GM21786 (cell line): ENCODE results near the gene CEP76.
"Not testable (repeated sequence)": the region's sequence is repeated elsewhere in the genome, so short reads cannot be mapped to it uniquely, and the experiment has no call there.

ENCODE experiments used
- ATAC-seq: cut with Tn5 transposase; IDR thresholded peaks from one replicate; pipeline ENCODE4 v1.9.1; 2021; ENCODE audit not compliant: unreplicated experiment

Gene CEP76

DNA sequence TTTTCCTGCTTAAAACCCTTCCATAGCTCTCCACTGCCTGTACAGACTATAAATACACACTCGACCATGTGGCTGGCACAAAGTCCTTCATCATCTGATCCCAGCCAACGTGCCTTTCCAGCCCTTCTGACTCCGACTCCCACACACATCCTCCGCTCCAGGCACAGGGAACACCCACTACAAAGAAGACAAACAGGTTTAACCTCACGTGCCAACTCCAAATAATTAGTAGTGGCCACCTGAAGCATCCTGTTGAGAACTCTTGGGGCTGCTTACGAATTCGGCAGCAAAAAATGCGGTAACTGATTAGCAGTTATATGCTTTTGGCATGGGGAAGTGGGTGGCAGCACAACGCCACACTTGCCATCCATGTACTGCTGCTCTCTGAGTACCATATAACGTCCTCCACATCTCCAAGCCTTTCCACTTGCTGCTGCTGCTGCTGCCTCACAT is 56.7 kb downstream of the CEP76 start:
- no peak for ATAC-seq

DNA sequence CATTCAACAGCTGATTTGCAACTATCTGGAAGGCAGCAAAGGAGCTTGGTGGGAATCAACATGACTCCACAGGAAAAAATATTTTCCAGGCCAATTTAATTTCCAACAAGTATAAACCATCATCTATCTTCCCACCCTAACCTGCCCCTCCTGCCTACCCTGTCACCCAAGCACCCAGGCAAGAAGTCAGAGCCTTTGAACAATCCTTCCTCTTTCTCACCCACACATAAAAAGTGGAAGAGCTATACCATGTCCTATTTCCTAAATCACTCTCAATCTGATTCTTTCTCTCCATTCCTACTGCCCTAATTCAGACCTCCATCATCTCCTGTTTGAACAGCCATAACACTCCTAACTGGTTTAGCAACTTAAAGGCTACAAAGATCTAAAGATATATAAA is 57.3 kb downstream of the CEP76 start:
- no peak for ATAC-seq

DNA sequence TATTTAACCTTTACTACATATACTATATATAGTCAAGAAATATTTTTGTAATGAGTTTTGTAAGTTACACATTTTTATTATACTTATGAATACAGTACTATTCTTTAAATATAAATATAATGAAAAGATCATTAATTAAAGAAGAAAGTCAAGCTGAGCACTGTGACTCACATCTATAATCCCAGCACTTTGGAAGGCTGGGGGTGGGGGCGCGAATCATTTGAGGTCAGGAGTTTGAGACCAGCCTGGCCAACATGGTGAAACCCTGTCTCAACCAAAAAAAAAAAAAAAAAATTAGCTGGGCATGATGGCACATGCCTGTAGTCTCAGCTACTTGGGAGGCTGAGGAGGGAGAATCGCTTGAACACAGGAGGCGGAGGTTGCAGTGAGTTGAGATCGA is 58.8 kb downstream of the CEP76 start:
- ATAC-seq: not testable (repeated sequence)

DNA sequence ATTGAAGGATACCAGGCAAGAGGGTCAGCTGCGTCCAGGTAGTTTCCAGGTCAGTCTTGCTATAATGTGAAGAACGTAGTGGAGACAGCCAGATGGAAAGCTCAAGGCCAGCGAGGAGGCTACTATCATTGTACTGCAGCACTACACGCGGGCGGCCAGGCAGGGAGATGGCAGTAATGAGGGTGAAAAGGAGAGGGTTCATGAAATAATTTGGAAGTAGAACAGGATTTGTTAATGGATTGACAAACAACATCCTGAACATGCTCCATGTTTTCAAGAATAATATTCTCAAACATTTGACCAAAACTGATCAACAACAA is 61.7 kb downstream of the CEP76 start:
- ATAC-seq: no peak

DNA sequence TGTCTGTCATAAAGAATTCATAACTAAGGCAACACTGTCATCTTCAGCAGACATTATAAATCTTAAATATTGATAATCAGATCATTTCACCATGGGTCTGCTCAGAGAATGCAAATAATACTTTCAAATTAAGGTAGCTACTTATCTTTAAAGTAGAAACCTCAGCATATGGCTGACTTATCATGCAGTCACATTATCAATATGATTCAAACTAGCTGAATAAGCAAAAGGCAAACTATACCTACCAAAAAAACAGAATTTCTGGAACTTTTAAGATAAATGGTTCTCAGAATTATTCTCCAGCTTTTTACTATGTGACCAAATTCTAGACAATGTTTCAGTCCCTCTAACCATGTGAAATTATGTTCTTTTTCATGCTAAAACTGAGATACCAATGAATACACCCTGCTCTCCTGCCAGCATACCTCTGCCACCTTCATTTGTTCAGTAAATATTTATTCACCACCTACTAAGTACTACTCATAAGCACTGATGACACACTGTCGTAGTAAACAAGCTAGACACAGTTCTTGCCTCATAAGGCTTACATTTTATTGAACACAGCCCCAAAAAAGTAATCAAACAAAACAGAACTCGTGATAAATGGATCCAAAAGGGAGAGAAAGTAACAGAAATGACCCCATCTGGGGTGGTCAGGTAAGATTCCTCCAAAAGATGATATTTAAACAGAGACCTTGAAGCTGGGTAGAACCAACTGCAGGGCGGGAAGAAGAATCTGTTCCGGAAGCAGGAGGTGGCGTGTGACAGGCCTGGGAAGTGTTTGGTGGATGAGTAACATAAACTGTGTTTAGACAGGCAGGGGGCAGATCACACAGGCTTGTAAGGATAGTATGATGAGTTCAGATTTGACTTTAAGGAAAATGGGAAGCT is 62.3 kb downstream of the CEP76 start:
- ATAC-seq: no peak

DNA sequence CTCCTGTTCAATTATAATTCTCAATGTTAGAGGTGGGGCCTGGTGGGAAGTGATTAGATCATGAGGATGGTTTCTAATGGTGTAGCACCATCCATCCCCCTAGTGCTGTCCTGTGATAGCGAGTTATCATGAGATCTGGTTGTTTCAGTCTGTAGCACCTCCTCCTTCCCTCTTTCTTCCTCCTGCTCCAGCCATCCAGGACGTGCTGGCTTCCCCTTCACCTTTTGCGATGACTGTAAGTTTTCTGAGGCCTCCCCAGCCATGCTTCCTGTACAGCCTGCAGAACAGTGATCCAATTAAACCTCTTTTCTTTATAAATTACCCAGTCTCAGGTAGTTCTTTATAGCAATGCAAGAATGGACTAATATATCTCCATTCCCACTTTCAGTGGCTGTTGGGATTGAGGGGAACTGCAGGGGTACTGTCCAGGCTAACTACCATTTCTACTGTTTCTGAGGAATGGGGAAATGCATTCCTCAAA is 63.8 kb downstream of the CEP76 start:
- ATAC-seq: no peak

DNA sequence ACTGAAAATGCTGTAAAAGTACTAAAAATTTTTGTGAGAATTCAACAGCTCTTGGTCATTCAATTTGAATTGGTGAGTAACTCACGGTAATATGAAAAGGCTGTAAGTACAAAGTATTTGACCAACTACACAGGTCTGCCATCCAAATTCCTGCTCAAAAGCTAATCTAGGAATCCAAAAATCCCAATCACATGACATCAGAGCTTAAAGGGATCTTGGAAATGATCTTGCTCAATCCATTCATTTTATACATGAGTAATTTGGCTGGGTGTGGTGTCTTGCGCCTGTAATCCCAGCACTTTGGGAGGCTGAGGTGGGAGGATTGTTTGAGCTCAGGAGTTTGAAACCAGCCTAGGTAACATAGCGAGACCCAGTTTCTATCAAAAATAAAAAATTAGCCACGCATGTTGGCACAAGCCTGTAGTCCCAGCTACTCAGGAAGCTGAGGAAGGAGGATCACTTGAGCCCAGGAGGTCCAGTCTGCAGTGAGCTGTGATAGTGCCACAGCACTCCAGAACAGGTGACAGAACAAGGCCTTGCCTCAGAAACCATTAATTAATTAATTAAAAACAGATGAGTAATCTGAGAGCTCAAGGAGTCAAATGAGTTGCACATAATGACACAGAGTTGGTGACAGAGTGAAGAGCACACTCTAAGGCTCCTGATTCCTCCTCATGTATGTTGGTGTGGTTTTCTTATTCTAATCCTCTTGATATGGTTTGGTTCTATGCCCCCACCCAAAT is 64.5 kb downstream of the CEP76 start:
- no peak for ATAC-seq

DNA sequence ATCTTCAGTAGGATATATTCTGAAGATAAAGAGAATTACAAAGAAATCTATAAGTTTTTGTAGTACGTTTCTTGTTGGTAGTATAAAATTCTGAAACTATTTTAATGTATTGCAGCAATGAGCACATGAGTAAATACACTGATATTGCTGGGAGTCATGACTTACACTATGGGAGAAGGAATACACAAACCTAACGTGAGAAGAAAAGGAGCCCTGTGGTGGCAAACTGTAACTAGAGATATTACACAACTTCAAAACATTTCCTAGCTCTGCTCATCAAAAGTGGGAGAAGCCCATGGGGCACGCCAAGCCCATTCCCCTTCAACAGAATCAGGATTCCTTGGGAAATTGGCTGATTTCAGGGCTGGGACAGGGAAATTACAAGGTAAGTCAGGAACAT is 65.1 kb downstream of the CEP76 start:
- no peak for ATAC-seq

DNA sequence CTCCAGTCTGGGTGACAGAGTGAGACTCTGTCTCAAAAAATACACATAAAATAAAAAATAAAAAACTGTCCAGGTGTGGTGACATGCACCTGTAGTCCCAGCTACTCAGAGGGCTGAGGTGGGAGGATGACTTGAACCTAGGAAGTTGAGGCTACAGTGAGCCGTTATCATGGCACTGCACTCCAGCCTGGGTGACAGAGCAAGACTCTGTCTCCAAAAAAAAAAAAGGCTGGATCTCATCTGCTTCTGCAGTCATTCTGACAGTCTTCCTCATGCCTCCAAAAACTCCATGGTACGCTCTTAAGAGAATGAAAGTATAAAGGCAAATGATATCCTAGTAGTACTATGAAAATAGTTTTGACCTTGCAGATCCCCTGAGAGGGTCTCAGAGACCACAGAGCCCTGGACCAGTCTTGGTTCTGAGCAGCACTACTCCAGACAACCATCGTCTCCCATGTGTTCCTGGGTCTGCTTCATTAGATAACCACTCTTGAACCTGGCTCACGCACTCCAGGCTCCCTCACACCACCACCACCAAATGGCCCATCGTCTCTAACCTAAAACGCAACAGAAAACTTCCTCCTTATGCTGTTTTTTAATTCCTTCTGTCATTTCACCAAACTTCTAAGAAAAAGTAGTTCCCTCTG is 70.6 kb downstream of the CEP76 start:
- ATAC-seq: no peak

DNA sequence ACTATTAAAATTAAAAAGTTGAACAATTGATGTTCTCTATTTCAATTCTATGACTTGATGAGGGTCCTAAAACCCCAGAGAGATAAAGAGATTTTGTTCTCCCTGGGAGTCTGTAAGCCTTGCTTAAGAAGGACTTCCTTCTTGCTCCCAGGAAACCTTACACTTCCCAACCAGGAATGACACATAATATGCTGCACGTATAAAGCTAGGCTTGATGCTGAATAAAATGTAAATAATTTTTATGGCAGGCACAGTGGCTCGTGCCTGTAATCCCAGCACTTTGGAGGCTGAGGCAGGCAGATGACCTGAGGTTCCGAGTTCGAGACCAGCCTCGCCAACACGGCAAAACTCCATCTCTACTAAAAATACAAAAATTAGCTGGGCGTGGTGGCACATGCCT is 72.4 kb downstream of the CEP76 start:
- ATAC-seq: no peak

DNA sequence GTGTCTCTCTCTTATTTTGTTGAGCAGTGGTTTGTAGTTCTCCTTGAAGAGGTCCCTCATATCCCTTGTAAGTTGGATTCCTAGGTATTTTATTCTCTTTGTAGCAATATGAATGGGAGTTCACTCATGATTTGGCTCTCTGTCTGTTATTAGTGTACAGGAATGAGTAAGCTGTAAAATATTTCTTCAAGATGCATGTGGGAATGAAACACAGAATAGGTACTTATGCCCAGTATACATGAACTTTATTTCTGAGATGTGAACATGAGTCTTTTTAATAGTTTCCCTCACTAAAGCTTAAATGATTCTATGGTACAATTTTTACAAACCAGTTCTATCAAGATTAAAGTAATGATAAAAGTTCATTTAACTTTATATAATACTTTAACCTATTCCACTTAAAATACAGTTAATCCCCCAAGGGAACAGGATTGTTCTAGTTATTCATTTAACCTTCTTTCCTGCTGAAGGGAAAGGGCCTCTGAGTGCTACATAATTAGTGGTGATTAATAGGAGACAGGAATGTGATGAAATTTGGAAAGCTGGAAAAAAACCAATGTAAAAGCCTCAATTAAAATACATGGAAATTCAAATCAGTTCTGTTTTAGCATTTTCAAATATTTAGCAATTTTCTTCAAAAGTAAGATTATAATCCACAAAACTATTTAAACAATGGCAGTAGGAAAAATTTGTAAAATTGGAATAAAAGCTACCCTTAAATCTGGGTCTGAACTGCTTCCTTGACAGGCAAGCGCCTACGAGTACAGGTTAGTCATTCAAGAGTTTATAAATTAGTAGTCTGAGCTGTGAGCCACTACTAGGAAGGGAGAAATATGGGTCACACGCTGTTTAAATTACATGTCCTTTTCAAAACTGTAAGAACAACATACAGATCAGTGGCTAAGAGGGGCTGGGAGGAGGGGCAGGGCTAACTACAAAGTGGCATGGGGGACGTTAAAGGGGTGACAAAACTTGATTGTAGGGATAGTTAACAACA is 73.5 kb downstream of the CEP76 start:
- no peak for ATAC-seq

DNA sequence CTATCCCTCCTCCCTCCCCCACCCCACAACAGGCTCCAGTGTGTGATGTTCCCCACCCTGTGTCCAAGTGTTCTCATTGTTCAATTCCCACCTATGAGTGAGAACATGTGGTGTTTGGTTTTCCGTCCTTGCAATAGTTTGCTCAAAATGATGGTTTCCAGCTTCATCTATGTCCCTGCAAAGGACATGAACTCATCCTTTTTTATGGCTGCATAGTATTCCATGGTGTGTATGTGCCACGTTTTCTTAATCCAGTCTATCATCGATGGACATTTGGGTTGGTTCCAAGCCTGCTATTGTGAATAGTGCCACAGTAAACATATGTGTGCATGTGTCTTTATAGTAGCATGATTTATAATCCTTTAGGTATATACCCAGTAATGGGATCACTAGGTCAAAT is 75.3 kb downstream of the CEP76 start:
- ATAC-seq: not testable (repeated sequence)

DNA sequence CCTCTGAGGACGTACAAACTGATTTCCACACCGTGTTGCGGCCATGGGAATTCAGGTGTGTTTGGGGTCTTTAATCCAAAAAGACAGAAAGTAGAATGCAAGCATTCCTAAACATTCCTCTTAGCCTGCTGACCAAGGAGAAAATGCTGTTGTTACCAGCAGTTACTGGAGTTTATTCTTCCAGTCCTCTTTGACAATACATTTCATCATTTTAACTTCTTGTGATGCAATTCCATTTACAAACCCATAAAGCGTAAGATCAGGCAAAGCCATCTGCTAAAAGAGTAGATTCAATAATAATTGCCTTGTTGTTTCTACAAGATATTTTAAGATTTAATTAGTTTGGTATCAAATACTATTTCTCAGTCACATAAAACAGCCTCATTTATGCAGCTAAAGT is 77.3 kb downstream of the CEP76 start:
- no peak for ATAC-seq
